K562 (cell line): ENCODE measurements around the gene ST14.

ENCODE experiments used
- ATF4 ChIP-seq: fragments of 450-650 bp; formaldehyde crosslinking; IDR thresholded peaks from 2 replicates; pipeline ENCODE4 v1.4.0; 2022; ENCODE audit warnings: mild to moderate bottlenecking, moderate library complexity
- BACH1 ChIP-seq: fragments of 200-800 bp; sonication (Bioruptor generic); IDR thresholded peaks from 2 replicates; pipeline ENCODE4 v1.6.1; 2016; ENCODE audit warnings: missing genetic modification characterization, missing compliant biosample characterization
- CBFA2T2 ChIP-seq: fragments of 450-650 bp; conservative IDR thresholded peaks from 2 replicates; pipeline ENCODE4 v1.6.1; 2017; ENCODE audit warnings: mild to moderate bottlenecking
- FOXJ3 ChIP-seq: sonication (generic); formaldehyde crosslinking; IDR thresholded peaks from 2 replicates; pipeline ENCODE4 v1.4.0; 2020; ENCODE audit warnings: mild to moderate bottlenecking, missing genetic modification reagents
- KAT7 ChIP-seq: sonication (generic); formaldehyde crosslinking; IDR thresholded peaks from 2 replicates; pipeline ENCODE4 v1.8.0; 2022; ENCODE audit warnings: missing genetic modification reagents, mild to moderate bottlenecking, borderline replicate concordance
- MEF2A ChIP-seq: IDR thresholded peaks from 2 replicates; pipeline ENCODE4 v1.6.1; 2011; ENCODE audit warnings: low read depth, mild to moderate bottlenecking, low read length, moderate library complexity; ENCODE audit not compliant: control insufficient read depth
- MLX ChIP-seq, 2 experiments: fragments of 450-650 bp in 1 of 2; sonication (generic) in 1 of 2; formaldehyde crosslinking; conservative IDR thresholded peaks; 2 replicates each; pipeline versions ENCODE4 v1.4.0 to v1.8.1; 2020 to 2022; ENCODE audit warnings: mild to moderate bottlenecking in 1 of 2, missing genetic modification reagents in 1 of 2
- NR3C1 ChIP-seq: sonication (generic); formaldehyde crosslinking; IDR thresholded peaks from 2 replicates; pipeline ENCODE4 v1.8.1; 2022; ENCODE audit warnings: missing genetic modification reagents
- POLR2A ChIP-seq: fragments of 450-650 bp; conservative IDR thresholded peaks from 2 replicates; pipeline ENCODE4 v1.6.1; 2016
- REST ChIP-seq, 2 experiments: fragments of 450-650 bp; formaldehyde crosslinking in 1 of 2; IDR thresholded peaks; 2 replicates each; pipeline versions ENCODE4 v1.4.0 to v1.6.1; 2014 to 2020; ENCODE audit warnings: mild to moderate bottlenecking in 2 of 2, borderline replicate concordance in 1 of 2, low read depth in 1 of 2
- RFX1 ChIP-seq: fragments of 450-650 bp; IDR thresholded peaks from 2 replicates; pipeline ENCODE4 v1.6.1; 2016; ENCODE audit warnings: mild to moderate bottlenecking, moderate library complexity
- SMC3 ChIP-seq: conservative IDR thresholded peaks from 2 replicates; pipeline ENCODE4 v1.6.1; 2011; ENCODE audit warnings: low read depth, low read length, improper control_type of control experiment; ENCODE audit not compliant: insufficient read depth

GRCh38 chr11:130198292-130198691 lies 38.7 kb downstream of the ST14 start:
- TF ChIP-seq NR3C1 (CRISPR knock-in tag) (no peak), MLX (CRISPR knock-in tag; conservative IDR thresholded peaks at IDR 0.05) (no peak), KAT7 (CRISPR knock-in tag) (no peak), POLR2A (no peak), RFX1 (no peak), SMC3 (no peak), REST (IDR thresholded peaks at IDR 0.05; ENCODE audit: borderline replicate concordance) (no peak), REST (CRISPR knock-in tag; IDR thresholded peaks at IDR 0.05; ENCODE audit: low read depth) (no peak), BACH1 (tag) (no peak), FOXJ3 (CRISPR knock-in tag) (no peak), ATF4 (CRISPR knock-in tag) (no peak), MEF2A (no peak), CBFA2T2 (no peak)
